Measurements from ENCODE around the gene MINDY4B.

DNA sequence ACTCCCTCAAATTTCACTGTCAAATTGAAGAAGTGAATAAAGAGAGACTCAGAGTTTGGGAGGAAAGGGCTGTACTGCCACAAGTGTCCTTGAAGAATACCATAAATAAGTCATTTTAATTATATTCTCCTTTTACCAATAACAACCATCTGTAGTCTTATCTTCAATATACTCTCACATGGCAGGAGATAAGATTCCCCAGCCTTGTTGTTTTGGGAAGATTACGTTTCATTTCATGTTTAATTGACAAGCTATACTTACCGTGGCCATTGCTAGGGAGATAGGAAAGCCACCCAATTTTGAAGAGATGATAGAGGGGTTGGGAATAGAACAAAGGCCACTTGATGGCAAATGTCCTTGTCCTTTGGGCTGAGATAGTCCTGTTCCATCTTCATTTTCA lies 2.3 kb downstream of the MINDY4B start:
- TF ChIP-seq, protein P1, sequence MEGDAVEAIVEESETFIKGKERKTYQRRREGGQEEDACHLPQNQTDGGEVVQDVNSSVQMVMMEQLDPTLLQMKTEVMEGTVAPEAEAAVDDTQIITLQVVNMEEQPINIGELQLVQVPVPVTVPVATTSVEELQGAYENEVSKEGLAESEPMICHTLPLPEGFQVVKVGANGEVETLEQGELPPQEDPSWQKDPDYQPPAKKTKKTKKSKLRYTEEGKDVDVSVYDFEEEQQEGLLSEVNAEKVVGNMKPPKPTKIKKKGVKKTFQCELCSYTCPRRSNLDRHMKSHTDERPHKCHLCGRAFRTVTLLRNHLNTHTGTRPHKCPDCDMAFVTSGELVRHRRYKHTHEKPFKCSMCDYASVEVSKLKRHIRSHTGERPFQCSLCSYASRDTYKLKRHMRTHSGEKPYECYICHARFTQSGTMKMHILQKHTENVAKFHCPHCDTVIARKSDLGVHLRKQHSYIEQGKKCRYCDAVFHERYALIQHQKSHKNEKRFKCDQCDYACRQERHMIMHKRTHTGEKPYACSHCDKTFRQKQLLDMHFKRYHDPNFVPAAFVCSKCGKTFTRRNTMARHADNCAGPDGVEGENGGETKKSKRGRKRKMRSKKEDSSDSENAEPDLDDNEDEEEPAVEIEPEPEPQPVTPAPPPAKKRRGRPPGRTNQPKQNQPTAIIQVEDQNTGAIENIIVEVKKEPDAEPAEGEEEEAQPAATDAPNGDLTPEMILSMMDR (IDR thresholded peaks at IDR 0.05; ENCODE audit: insufficient read depth, low read depth, low read length) = no peak
- no peak for TF ChIP-seq EZH2 (IDR thresholded peaks at IDR 0.05; ENCODE audit: insufficient read depth, low read length)
